Stimulated activated naive CD4-positive, alpha-beta T cell treated with Interleukin-2 at 50 U/mL for 16 hours (primary cell): ENCODE results near the gene KIF12.
"Not testable (repeated sequence)": the region's sequence is repeated elsewhere in the genome, so short reads cannot be mapped to it uniquely, and the experiment has no call there.

Experiments used
- DNase-seq: peaks from one replicate; lab custom pipeline; 2025; lab: John Stamatoyannopoulos, UW

Gene KIF12

GRCh38 chr9:114084282-114085073, 14.6 kb downstream of the KIF12 start:
- no peak for DNase-seq

- DNase-seq = no peak
These were observed 15.4 kb downstream of the KIF12 start for GRCh38 chr9:114083666-114084065.

DNA sequence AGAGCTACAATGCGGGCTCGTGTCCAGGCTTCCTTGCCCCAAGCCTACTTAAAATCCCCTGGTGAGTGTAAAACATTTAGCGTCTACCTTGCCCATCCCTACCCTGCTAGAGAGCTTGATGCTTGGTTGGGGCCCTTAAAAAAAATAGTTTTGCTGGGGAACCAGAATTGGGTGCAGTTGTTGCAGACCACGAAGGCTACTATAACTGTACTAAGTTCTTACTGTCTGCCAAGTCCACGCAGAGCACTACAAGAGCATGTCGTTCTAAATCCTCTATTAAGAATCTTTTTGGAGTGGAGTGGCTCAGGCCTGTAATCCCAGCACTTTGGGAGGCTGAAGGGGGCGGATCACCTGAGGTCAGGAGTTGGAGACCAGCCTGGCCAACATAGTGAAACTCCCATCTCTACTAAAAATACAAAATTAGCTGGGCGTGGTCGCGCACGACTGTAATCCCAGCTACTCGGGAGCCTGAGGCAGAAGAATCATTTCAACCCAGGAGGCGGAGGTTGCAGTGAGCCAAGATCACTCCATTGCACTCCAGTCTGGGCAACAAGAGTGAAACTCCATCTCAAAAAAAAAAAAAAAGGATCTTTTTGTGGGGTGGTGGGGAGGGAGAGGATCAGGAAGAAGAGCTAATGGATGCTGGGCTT, 16.2 kb downstream of the KIF12 start:
- not testable (repeated sequence) for DNase-seq

- peak; percentile 61 for DNase-seq
These were observed 16.9 kb downstream of the KIF12 start for GRCh38 chr9:114082017-114082762.

GRCh38 chr9:114081441-114082016, 17.6 kb downstream of the KIF12 start:
- no peak for DNase-seq

DNA sequence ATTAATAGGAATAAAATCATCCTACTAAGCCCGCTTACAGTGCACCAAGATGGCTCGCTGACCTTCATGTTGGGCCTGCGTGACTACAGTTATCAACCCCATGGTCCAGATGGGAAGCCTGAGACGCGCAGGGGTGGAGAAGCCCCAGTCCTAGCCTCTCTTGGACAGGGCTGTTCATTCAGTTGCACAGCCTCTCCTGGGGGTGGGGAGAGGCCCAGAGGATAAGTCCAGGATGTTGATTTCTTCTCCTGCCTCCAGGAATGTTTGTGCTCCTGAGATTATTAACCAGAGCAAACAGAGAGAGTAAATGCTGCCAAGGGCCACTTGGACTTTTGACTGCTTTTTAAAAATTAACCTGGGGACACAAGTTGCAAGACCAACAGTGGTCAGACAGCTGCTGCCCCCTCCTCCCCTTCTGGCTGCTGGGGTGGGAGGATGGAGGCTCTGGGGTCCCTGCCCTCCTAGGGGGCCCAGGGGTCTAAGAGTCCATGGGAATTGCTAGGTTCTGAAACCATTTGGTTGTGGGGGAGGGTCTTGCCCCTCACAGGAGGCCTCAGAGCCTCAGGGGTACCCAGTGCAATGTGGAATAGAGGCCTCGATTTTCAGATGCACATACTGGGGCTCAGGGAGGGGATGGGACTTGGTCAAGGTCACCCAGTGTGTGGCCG, 18.2 kb downstream of the KIF12 start:
- DNase-seq = no peak

DNA sequence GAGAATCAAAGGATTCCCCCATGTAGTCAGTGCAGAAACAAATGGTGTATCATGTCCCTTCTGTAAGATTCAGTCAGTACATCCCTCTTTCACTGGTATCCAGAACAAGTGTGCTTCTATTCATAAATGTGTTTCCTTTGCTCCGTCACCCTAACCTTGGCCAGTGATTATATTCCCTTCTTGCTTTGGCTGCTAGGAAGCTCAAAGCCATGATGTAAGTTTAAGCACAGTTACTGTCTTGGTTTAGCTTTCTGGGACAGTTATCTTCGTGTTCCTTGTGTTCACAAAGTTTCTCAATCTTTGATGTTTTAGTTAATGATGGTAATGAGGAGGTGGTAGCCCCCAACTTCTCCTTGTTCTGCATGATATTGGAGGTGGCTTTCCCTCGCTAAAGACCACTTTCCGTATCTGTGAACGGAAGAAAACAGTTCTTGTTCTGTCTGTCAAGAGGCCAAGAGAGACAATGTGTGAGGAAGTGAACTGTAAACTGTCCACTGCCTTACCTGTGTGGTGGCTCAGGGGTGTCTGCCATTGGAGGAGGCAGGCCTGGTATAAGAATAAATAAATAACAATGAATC, 18.8 kb downstream of the KIF12 start:
- no peak for DNase-seq

DNA sequence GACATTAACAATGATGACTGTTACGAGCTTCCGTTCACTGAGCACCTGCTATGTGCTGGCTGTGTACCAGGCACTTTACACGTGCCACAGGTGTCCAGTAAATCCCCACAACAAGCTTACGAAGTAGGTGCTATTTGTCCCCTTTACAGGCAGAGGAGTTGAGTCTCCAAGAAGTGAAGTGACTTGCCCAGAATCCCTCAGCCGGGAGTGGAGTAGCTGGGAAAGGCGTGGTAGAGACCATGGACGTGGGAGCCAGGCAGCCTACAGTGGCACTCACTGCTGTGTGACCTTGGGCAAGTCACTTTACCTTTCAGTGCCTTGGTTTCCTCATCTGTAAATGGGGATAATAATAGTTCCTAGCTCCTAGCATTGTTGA, 20.3 kb downstream of the KIF12 start:
- no peak for DNase-seq

DNA sequence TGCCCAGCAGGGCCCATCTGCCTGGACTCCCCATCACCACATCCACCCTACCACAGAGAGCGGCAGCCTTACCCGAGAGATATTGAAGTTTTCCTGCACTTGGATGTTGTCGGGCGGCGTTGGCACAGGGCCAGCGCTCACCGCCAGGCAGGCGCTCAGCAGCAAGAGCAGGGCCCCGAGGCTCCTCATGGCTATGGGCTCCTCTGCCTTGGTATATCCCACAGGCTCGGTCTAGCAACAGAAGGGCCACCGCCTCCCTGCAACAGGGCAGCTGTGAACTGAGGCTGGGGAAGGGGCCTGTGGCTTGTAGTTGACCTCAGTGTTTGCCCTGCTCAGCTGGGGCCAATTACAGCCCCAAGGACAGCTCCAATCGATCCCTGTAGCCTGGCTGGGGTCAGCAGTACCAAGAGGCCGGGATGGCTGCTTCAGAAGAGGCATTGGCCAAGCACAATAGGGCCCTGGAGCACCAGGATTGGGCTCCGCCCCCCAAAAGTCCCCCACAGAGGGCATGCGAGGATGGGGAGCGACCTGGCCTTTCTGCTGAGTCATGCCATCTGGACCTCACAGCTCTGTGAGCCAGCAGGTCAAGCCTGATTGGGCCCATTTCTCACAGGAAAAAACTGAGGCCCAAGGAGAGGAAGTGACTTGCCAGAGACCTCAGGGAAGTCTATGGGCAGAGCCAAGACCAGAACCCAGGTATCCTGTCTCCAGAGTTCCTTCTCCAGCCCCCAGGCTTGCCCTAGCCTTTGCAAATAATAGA, 20.9 kb downstream of the KIF12 start, which contains the start of gene AMBP:
AMBP (minus strand) TSS at position 280 of the 760 bp plus-strand sequence; CDS start at position 189, 91 bp downstream.
- DNase-seq = no peak

DNA sequence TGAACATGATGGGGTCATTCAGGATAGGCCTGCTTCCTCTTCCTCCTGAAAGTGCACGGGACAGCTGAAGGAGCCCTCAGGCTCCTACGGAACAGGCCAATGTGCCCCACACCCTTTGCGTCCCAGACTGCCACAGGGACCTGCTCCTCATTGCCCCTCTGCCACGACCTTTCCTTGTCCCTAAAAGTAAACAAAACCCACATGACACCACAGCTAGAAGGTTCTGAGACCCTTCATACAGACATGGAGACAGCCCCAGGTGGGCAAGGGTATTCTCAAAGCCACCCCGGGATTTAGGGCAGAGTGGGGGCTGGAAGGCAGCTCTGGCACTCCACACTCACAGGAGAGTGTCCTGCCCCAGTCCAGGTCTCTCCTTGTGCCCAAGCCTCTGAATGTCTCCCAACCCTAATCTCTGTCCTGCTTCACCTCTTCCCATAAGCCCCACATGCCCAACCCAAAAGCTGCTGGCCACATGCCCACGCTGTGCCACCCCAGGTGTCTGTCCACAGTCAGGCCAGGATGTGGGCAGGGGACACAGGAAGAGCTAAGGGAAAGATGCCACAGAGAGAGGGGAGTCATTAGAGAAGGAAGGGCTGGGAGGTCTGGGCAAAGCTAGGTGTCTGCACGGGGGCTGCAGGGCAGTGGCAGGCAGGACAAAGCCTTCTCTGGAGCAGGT, 21.8 kb downstream of the KIF12 start:
- DNase-seq = no peak

DNA sequence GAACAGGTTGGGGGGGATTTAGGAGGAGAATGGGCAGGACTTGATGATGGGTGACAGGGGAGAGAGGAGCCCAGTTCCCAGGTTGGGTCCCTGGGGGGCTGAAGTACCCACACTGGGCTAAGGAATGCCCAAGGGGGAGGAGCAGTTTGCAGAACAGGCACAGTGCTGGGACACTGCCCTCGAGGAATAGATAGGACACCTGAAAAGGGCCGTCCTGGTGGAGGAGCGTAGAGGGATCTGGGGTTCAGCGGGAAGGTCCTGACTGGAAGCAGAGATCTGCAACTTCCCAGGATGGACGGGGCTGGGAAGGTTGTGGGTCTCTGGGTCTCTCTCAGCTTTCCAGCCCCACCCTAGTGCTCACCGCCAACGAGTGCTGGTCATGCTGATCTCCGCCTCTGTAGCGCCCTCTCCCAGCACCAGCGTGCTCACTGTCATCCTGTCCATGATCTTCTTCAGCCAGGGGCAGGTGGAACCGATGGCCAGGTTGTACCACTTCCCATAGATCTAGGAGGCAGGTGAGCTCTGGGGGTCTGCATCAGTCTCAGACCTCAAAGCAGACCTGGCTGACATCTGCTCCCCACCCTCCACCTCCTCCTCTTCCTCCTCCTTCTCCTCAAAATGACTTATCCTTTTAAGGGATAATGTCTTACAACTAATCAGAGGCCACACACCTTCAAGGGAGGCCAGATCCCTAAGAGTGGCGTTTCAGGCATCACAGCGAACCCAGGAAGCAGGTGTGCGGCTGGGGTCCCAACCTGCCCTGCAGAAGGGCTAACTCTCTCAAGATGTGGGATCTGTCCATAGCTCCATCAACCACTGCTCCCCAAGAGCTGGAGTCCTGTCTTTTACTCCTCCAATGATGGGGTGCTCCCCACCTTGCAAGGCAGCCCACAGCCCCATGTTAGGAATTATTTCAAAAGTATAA, 22.6 kb downstream of the KIF12 start:
- no peak for DNase-seq

DNA sequence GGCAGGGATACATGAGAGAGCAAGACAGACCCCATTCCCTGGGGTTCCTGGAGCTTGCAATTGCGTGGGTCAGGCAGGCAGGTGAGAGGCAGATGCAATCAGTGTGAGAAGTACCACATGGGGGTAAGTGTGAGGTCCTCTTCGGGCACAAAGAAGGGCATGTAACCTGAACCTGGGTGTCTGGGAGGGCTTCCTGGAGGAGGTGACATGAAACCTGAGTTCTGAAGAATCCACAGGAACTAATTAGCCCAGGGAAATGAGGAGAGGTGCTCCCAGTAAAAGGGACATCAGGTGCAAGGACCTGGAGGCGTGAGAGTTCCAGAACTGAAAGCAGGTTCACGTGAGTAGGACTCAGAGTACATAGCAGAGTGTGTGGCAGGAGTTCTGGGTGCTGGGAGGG, 23.5 kb downstream of the KIF12 start:
- DNase-seq = no peak

- DNase-seq = no peak
These were observed 26.6 kb downstream of the KIF12 start for GRCh38 chr9:114072184-114073140.

DNA sequence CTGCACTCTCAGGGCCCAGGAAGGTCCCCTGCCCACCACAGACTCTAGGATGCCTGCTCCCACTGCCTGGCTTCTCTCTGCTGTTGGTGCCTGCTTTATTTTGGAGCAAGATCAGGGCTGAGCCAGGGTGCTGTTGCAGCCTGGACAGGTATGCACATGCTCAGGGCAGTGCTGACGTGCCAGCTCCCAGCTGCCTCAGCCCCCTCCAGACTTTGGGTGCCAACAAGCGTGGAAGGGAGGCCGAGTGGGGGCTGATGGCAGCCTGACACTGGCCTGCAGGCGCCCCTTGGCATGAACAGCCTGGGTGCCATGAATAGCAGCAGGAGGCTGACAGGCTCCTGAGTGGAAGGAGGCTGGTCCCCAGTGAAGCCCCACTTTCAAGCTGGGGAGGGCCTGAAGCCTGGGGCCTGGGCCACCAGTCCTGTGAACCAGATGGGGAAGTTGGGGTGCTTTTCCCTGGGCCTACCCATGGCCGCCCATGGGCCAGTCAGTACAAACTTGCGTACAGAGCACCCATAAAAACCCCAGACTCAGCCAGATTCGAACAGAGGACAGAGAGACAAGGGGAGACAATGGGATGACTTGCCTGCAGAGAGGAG, 27.8 kb downstream of the KIF12 start:
- no peak for DNase-seq

DNA sequence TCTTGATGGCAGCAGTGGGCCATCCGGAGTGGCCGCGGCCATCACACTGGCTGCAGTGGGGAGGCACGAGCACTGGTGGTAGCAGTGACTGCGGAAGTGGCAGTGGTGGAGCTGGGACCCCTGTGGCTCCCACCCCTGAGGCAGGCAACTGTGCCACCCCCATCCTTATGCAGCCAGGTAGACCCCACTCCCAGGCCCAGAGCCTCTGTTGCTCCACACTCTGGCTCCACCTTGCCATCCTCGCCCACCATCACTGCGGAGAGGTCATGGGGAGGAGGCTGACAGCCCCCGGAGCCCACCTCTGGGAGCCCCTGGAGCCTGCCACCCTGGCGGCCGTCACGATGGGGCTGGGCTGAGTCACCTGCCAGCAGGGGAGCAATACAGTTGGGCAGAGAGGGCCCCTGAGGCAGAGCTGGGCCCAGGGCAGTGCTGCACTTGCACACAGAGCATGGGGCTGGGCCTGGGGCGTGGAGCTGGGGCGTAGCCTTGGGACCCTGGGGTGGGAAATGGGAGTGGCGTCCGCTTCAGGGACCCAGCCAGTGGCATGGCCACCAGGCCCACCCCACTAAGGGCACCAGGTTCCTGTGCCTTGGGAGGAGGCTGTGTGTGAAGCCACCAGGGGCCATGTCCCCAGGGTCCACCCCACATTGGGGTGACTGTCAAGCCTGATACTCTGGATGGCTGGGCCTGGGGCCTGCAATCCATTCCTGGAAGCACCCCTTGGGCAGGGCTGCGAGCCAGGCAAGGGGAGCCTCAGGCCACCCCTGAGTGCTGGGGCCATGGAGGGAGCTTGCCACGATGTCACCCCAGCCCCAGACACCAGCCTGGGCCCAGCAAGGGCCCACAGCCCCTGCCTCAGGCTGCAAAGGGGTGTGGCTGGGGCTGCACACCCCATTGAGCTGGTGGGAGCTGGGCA, 28.6 kb downstream of the KIF12 start:
- DNase-seq = no peak

GRCh38 chr9:114069476-114070187, 29.5 kb downstream of the KIF12 start:
- DNase-seq = no peak
